Tracheal epithelial cell (primary cell): ENCODE measurements around the gene ZNF835. TPM values are rescaled to one million over a fixed set of nuclear protein-coding genes. Genes with fewer than 3 reads are reported as not detected.

ENCODE experiments used
- total RNA-seq: library from RNA; depleted of rRNA; stranded (reverse); fragments of >200 nt; gene quantifications from 2 replicates; pipeline ENCODE4 v1.2.1, GENCODE V29; 2014

Gene ZNF835
- 0.21 and 0.24 TPM in 2 replicates for total RNA-seq

DNA sequence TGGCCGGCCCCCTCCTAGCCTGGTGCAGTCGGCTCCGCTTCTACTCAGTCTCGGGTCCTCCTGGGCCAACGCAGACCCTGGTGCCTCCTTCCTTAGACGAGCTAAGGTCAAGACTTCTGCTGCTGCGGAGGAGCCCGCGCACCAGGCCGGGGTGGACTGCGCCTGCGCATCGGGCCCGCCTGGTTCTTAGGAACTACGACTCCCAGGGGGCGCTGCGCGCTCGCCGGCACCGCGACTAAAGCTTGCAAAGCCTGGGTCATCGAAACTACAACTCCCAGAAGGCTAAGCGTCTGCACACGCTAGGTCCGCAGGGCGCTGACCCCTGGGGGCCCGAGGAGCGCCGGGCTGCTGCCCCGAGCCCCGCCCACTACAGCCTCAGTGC lies at the start of gene ZNF835:
ZNF835 (minus strand) TSS at position 145 of the 382 bp plus-strand sequence. CDS start 6,559 bp downstream, outside the sequence.

DNA sequence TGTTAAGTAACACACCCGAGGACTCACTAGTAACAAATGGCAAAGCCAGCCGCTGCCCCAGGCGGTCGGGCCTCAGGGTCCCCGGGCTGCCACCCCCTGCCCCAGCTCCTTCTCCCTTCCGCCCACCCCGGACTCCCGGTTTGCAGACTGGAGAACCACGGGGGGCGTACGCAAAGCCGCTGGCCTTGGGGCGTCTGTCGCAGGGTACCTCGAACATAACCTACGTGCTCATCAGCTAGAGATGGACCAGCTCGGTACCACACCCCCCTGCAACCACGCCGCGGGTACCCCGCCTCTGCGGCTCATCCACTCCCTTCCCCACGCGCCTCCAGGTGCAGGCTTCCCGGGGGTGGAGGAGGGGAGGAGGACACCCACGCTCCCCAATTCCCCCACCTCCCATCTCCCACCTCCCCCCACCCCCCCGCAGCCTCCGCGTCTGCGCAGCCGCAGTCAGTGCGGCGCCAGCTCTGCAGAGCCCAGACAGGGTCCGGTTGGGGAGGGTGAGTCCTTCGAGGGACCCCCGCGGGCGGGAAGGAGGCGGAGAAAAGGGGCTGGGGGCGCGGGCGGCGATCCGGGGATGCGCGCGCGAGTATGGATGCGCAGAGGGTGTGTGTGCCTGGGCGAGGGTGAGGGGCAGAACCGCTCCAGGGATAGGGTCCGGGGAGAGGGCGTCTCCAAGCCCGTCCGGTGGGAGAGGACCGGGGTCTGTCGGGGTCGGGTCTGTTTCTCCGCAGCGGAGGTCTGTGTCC lies 28.7 kb downstream of the ZNF835 start, which contains the start of gene SMIM17:
SMIM17 (plus strand) TSS at position 449 of the 749 bp plus-strand sequence. CDS start 2,509 bp downstream, outside the sequence.

Other genes starting within 250 kb of the ZNF835 start
- 3.6 and 6.0 TPM in 2 replicates for gene ZNF667, start 194.4 kb downstream of the ZNF835 start, total RNA-seq
- 0.64 and 2.4 TPM in 2 replicates for gene ZNF471, start 163.9 kb downstream of the ZNF835 start, total RNA-seq
- gene ZFP28, start 132.8 kb downstream of the ZNF835 start, total RNA-seq, result 7.5 and 10.1 TPM in 2 replicates
- 3.2 and 4.1 TPM in 2 replicates for gene ZNF470, start 104.3 kb downstream of the ZNF835 start, total RNA-seq
- gene ZNF71, start 76.5 kb downstream of the ZNF835 start, total RNA-seq, result 5.3 and 9.4 TPM in 2 replicates
- 0.24 TPM in 1 of 2 replicates, not detected in the other for gene SMIM17, start 28.6 kb downstream of the ZNF835 start, total RNA-seq
- gene PEG3, start 169.0 kb upstream of the ZNF835 start, total RNA-seq, result 0.43 and 0.48 TPM in 2 replicates
- not detected in 2 replicates for gene ZIM2, start 169.0 kb upstream of the ZNF835 start, total RNA-seq